Parathyroid adenoma (tissue), 2 donors: ENCODE results near the gene GNMT.

Experiments used
- H2AFZ ChIP-seq: fragments of 300-600 bp; sonication (generic); one replicate; pipeline ENCODE4 v1.7.0; 2017; ENCODE audit warnings: antibody characterized with exemption, mild to moderate bottlenecking
- H3K27ac ChIP-seq: fragments of 300-600 bp; sonication (generic); one replicate; pipeline ENCODE4 v1.7.0; 2017
- H3K27me3 ChIP-seq: fragments of 300-600 bp; sonication (generic); one replicate; pipeline ENCODE4 v1.7.0; 2017; ENCODE audit warnings: low read length; ENCODE audit not compliant: control insufficient read depth, insufficient read depth
- H3K36me3 ChIP-seq: fragments of 300-600 bp; sonication (generic); one replicate; pipeline ENCODE4 v1.7.0; 2017; ENCODE audit warnings: low read length; ENCODE audit not compliant: control insufficient read depth, insufficient read depth
- H3K4me1 ChIP-seq: fragments of 300-600 bp; sonication (generic); one replicate; pipeline ENCODE4 v1.7.0; 2017; ENCODE audit warnings: control low read depth
- H3K4me2 ChIP-seq: fragments of 300-600 bp; sonication (generic); one replicate; pipeline ENCODE4 v1.7.0; 2017; ENCODE audit warnings: low read length
- H3K4me3 ChIP-seq: fragments of 300-600 bp; sonication (generic); one replicate; pipeline ENCODE4 v1.7.0; 2017; ENCODE audit warnings: low read depth, low read length
- H3K79me2 ChIP-seq: fragments of 300-600 bp; sonication (generic); one replicate; pipeline ENCODE4 v1.7.0; 2017; ENCODE audit warnings: control low read depth
- H3K9ac ChIP-seq: fragments of 300-600 bp; sonication (generic); one replicate; pipeline ENCODE4 v1.7.0; 2017; ENCODE audit warnings: mild to moderate bottlenecking
- H3K9me3 ChIP-seq: fragments of 300-600 bp; sonication (generic); one replicate; pipeline ENCODE4 v1.7.0; 2017; ENCODE audit warnings: low read length; ENCODE audit not compliant: control insufficient read depth
- CTCF ChIP-seq: fragments of 300-600 bp; sonication (generic); IDR thresholded peaks from one replicate; pipeline ENCODE4 v1.7.0; 2017; ENCODE audit warnings: antibody characterized with exemption, mild to moderate bottlenecking
- donor health status: primary hyperparathyroidism.

Gene GNMT

DNA sequence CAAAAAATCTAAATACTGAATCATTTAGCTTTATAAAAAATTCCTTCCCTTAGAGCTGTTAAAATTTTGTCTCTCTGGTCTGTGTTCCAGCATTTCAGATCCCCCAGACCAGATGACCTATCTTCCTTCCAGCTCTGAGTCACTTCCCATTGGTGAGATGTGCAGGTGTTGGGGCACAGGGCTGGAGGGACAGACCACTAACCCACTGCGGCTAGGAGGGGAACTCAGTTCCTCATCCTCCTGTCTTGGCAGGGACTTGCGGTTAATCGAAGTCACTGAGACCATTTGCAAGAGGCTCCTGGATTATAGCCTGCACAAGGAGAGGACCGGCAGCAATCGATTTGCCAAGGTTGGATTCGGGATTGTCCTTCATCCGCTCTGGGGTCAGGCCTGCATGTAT lies 25.2 kb upstream of the GNMT start:
- Histone ChIP-seq H3K27me3 (no peaks in the 10 kb centered on the region), H3K9ac (no peak overlapping the region), H3K4me2 (no peak overlapping the region), H3K27ac (no peak overlapping the region), H3K4me3 (no peak overlapping the region), H3K79me2 (peaks cover 21% of the 10 kb centered on the region), H3K36me3 (no peaks in the 10 kb centered on the region), H3K4me1 (peaks cover 3% of the 10 kb centered on the region), H2AFZ (no peak overlapping the region), H3K9me3 (no peaks in the 10 kb centered on the region)
- no peak for TF ChIP-seq CTCF

- Histone ChIP-seq H3K36me3 (no peaks in the 10 kb centered on the region), H3K9ac (no peak overlapping the region), H3K4me1 (no peaks in the 10 kb centered on the region), H3K4me3 (no peak overlapping the region), H3K27ac (no peak overlapping the region), H3K9me3 (no peaks in the 10 kb centered on the region), H2AFZ (no peak overlapping the region), H3K27me3 (no peaks in the 10 kb centered on the region), H3K4me2 (no peak overlapping the region), H3K79me2 (peaks cover 13% of the 10 kb centered on the region)
- no peak for TF ChIP-seq CTCF
These were observed 24.2 kb upstream of the GNMT start for GRCh38 chr6:42936398-42936797.

GRCh38 chr6:42937548-42938427 lies 22.8 kb upstream of the GNMT start:
- no peaks in the 10 kb centered on the region for H3K4me1 ChIP-seq
- no peak overlapping the region for H3K27ac ChIP-seq
- peaks cover 3% of the 10 kb centered on the region for H3K79me2 ChIP-seq

GRCh38 chr6:42938428-42938796 lies 22.1 kb upstream of the GNMT start:
- H3K4me1 ChIP-seq, result no peaks in the 10 kb centered on the region
- no peak overlapping the region for H3K4me2 ChIP-seq
- H3K9me3 ChIP-seq, result no peaks in the 10 kb centered on the region
- H3K36me3 ChIP-seq, result no peaks in the 10 kb centered on the region
- H2AFZ ChIP-seq, result no peak overlapping the region
- TF ChIP-seq CTCF, result no peak
- H3K9ac ChIP-seq, result no peak overlapping the region
- no peaks in the 10 kb centered on the region for H3K27me3 ChIP-seq
- H3K4me3 ChIP-seq, result no peak overlapping the region
- no peaks in the 10 kb centered on the region for H3K79me2 ChIP-seq
- H3K27ac ChIP-seq, result no peak overlapping the region

More at GRCh38 chr6:42937548-42938427, 22.8 kb upstream of the GNMT start:
- TF ChIP-seq CTCF, result no peak
- no peaks in the 10 kb centered on the region for H3K36me3 ChIP-seq
- H3K4me2 ChIP-seq, result no peak overlapping the region
- H3K27me3 ChIP-seq, result no peaks in the 10 kb centered on the region
- no peak overlapping the region for H3K9ac ChIP-seq
- no peak overlapping the region for H2AFZ ChIP-seq
- no peak overlapping the region for H3K4me3 ChIP-seq
- no peaks in the 10 kb centered on the region for H3K9me3 ChIP-seq
